ENCODE measurements around the gene PCDH7. TPM values are rescaled to one million over a fixed set of nuclear protein-coding genes. Genes with fewer than 3 reads are reported as not detected.

Gene PCDH7
- total and polyA plus RNA-seq, 12 donors, result 9.4 to 164 (median 59.4) TPM

- WGBS, 2 donors, result 32 to 40% methylated on average over 2 of the region's 2 CpGs
These were observed 6.0 kb downstream of the PCDH7 start for GRCh38 chr4:30726090-30726675.

GRCh38 chr4:30727409-30727808 is 7.2 kb downstream of the PCDH7 start:
- Histone ChIP-seq H3K36me3 (no peaks in the 10 kb centered on the region), H3K27ac (no peak overlapping the region), H3K27me3 (peaks cover 0 to 24% (median 18%) of the 10 kb centered on the region in 7 donors), H3K4me3 (peak overlapping the region in 3 of 10 donors; percentile 65 to 79 (median 65)), H3K4me1 (peaks cover 0 to 2% (median 0%) of the 10 kb centered on the region in 9 donors), H3K9me3 (no peaks in the 10 kb centered on the region)
- WGBS, 2 donors, result 66 to 73% methylated on average over 2 of the region's 2 CpGs
- DNase-seq (no peak), ATAC-seq (no peak)
- intact Hi-C loops (cut with DNase I), result loop anchor here in 1 of 10 donors (10.0 kb wide), 1 partner anchor 297 kb away; no protein-coding TSS in a partner anchor
- no peak for TF ChIP-seq CTCF (IDR thresholded peaks at IDR 0.05)

More at GRCh38 chr4:30726090-30726675, 6.0 kb downstream of the PCDH7 start:
- peaks cover 0 to 34% (median 31%) of the 10 kb centered on the region in 7 donors for H3K27me3 ChIP-seq
- intact Hi-C loops (cut with DNase I), result loop anchor here in 1 of 10 donors (10.0 kb wide), 1 partner anchor 299 kb away; no protein-coding TSS in a partner anchor
- H3K27ac ChIP-seq, result peak overlapping the region in 1 of 10 donors; percentile 18
- TF ChIP-seq CTCF (IDR thresholded peaks at IDR 0.05), result no peak
- DNase-seq, result no peak
- H3K9me3 ChIP-seq, result no peaks in the 10 kb centered on the region
- peaks cover 0 to 12% (median 5%) of the 10 kb centered on the region in 9 donors for H3K4me1 ChIP-seq
- H3K4me3 ChIP-seq, result peak overlapping the region in 7 of 10 donors; percentile 39 to 79 (median 61)
- H3K36me3 ChIP-seq, result no peaks in the 10 kb centered on the region
- no peak for ATAC-seq

- H3K4me1 ChIP-seq, result no peaks in the 10 kb centered on the region
- DNase-seq, result no peak
- intact Hi-C loops (cut with DNase I), result loop anchor here in 1 of 10 donors (10.0 kb wide), 1 partner anchor 296 kb away; no protein-coding TSS in a partner anchor
- no peaks in the 10 kb centered on the region for H3K9me3 ChIP-seq
- H3K4me3 ChIP-seq, result no peak overlapping the region
- H3K27ac ChIP-seq, result no peak overlapping the region
- no peak for TF ChIP-seq CTCF (IDR thresholded peaks at IDR 0.05)
- ATAC-seq, result no peak
- H3K36me3 ChIP-seq, result no peaks in the 10 kb centered on the region
- peaks cover 0 to 15% (median 9%) of the 10 kb centered on the region in 7 donors for H3K27me3 ChIP-seq
- 74 to 76% methylated on average over 2 of the region's 2 CpGs for WGBS, 2 donors
These were observed 8.1 kb downstream of the PCDH7 start for GRCh38 chr4:30728311-30728710.

DNA sequence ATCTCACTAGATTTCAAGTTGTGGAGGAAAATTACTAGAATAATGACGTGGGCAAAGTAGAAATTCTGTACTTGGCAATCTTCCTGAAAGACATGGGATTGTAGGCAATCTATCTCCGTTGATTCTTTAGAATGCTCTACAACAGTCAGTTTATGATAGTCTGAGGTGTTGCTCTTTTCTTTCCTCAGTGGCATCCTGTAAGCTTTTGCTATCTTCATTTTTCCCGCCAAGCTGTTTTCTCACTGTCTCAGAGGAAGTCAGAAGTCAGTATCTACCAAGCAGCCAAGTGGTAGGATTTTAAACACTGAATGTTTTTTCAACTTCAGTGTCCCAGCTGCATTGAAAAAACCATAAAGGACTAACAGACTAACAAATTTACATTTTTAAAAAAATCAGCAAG is 23.7 kb downstream of the PCDH7 start:
- TF ChIP-seq CTCF (IDR thresholded peaks at IDR 0.05), result no peak
- Histone ChIP-seq H3K4me3 (no peak overlapping the region), H3K27me3 (no peaks in the 10 kb centered on the region), H3K27ac (no peak overlapping the region), H3K4me1 (peaks cover 0 to 44% (median 8%) of the 10 kb centered on the region in 9 donors), H3K9me3 (no peaks in the 10 kb centered on the region), H3K36me3 (no peaks in the 10 kb centered on the region)
- 29 to 37% methylated on average over 3 of the region's 3 CpGs for whole genome bisulfite sequencing, 2 donors
- ATAC-seq, result no peak
- intact Hi-C loops (cut with DNase I), result no loop called here
- DNase-seq, result no peak
